Loucy (cell line): ENCODE measurements around the gene RGS9.

Source experiments
- H2AFZ ChIP-seq: fragments of 200-600 bp; sonication (generic); 2 replicates; pipeline ENCODE4 v1.6.0; 2016; ENCODE audit warnings: antibody characterized with exemption, mild to moderate bottlenecking, low read length, moderate library complexity
- H3F3A ChIP-seq: fragments of 200-600 bp; 2 replicates; pipeline ENCODE4 v1.6.0; 2016; ENCODE audit warnings: antibody characterized with exemption, low read depth, mild to moderate bottlenecking
- H3K27me3 ChIP-seq: fragments of 200-600 bp; sonication (generic); 2 replicates; pipeline ENCODE4 v1.6.1; 2014; ENCODE audit warnings: low read length, mild to moderate bottlenecking; ENCODE audit not compliant: insufficient read depth, poor library complexity, severe bottlenecking
- H3K36me3 ChIP-seq: fragments of 200-600 bp; sonication (generic); 2 replicates; pipeline ENCODE4 v1.6.1; 2016; ENCODE audit warnings: low read length; ENCODE audit not compliant: insufficient read depth
- H3K4me1 ChIP-seq: fragments of 200-600 bp; sonication (generic); 2 replicates; pipeline ENCODE4 v1.5.1; 2014; ENCODE audit warnings: low read length, mild to moderate bottlenecking; ENCODE audit not compliant: insufficient read depth, poor library complexity, severe bottlenecking
- H3K4me2 ChIP-seq: fragments of 200-600 bp; sonication (generic); 2 replicates; pipeline ENCODE4 v1.6.0; 2014; ENCODE audit warnings: antibody characterized with exemption, low read length, low read depth, mild to moderate bottlenecking; ENCODE audit not compliant: poor library complexity, severe bottlenecking
- H3K4me3 ChIP-seq: fragments of 200-600 bp; sonication (generic); 2 replicates; pipeline ENCODE4 v1.5.1; 2014; ENCODE audit warnings: low read length, mild to moderate bottlenecking, mixed read lengths; ENCODE audit not compliant: poor library complexity, severe bottlenecking
- H3K79me2 ChIP-seq: fragments of 200-600 bp; sonication (generic); 2 replicates; pipeline ENCODE4 v1.6.1; 2014; ENCODE audit warnings: low read length; ENCODE audit not compliant: insufficient read depth
- H3K9ac ChIP-seq: fragments of 200-600 bp; sonication (generic); 2 replicates; pipeline ENCODE4 v1.6.0; 2014; ENCODE audit warnings: mild to moderate bottlenecking, low read depth, low read length, moderate library complexity; ENCODE audit not compliant: poor library complexity, severe bottlenecking
- H3K9me2 ChIP-seq: fragments of 200-600 bp; sonication (generic); replicated peaks from 2 replicates; pipeline ENCODE4 v1.6.1; 2016; ENCODE audit warnings: low read depth, low read length, mixed read lengths
- H3K9me3 ChIP-seq: fragments of 200-600 bp; sonication (generic); 2 replicates; pipeline ENCODE4 v1.6.1; 2014; ENCODE audit warnings: mild to moderate bottlenecking, antibody characterized with exemption, low read length, low read depth; ENCODE audit not compliant: insufficient read depth
- H4K20me1 ChIP-seq: fragments of 200-600 bp; sonication (generic); 2 replicates; pipeline ENCODE4 v1.6.0; 2014; ENCODE audit warnings: antibody characterized with exemption, low read length, mild to moderate bottlenecking; ENCODE audit not compliant: insufficient read depth, poor library complexity, severe bottlenecking
- CTCF ChIP-seq: fragments of 200-600 bp; sonication (generic); conservative IDR thresholded peaks from 2 replicates; pipeline ENCODE4 v1.5.1; 2014; ENCODE audit warnings: mild to moderate bottlenecking, antibody characterized with exemption, low read length
- EZH2phosphoT487 ChIP-seq: fragments of 200-600 bp; IDR thresholded peaks from 2 replicates; pipeline ENCODE4 v1.6.1; 2018; ENCODE audit warnings: antibody characterized with exemption, mild to moderate bottlenecking, moderate library complexity, borderline replicate concordance

RGS9 gene

GRCh38 chr17:65219124-65219523 is 82.0 kb downstream of the RGS9 start:
- no peaks in the 10 kb centered on the region for H3K36me3 ChIP-seq
- H4K20me1 ChIP-seq, result no peaks in the 10 kb centered on the region
- no peak overlapping the region for H3K9ac ChIP-seq

GRCh38 chr17:65219707-65220106 is 82.5 kb downstream of the RGS9 start:
- Histone ChIP-seq H3K36me3 (no peaks in the 10 kb centered on the region), H3K9me3 (no peaks in the 10 kb centered on the region), H3K4me3 (no peak overlapping the region), H4K20me1 (no peaks in the 10 kb centered on the region), H3K27me3 (peaks cover 38% of the 10 kb centered on the region), H3K4me1 (no peaks in the 10 kb centered on the region), H2AFZ (no peak overlapping the region), H3K9me2 (no peaks in the 10 kb centered on the region), H3F3A (no peaks in the 10 kb centered on the region), H3K79me2 (no peaks in the 10 kb centered on the region), H3K4me2 (no peak overlapping the region), H3K9ac (no peak overlapping the region)
- TF ChIP-seq EZH2phosphoT487 (no peak), CTCF (no peak)

More at GRCh38 chr17:65219124-65219523, 82.0 kb downstream of the RGS9 start:
- no peaks in the 10 kb centered on the region for H3K9me3 ChIP-seq
- H3F3A ChIP-seq, result no peaks in the 10 kb centered on the region
- H3K4me3 ChIP-seq, result no peak overlapping the region
- H3K27me3 ChIP-seq, result peaks cover 33% of the 10 kb centered on the region
- no peak overlapping the region for H3K4me2 ChIP-seq
- H2AFZ ChIP-seq, result no peak overlapping the region
- no peaks in the 10 kb centered on the region for H3K79me2 ChIP-seq
- no peaks in the 10 kb centered on the region for H3K9me2 ChIP-seq
- no peaks in the 10 kb centered on the region for H3K4me1 ChIP-seq
- no peak for TF ChIP-seq EZH2phosphoT487
- TF ChIP-seq CTCF, result peak; percentile 60

GRCh38 chr17:65220732-65221131 is 83.6 kb downstream of the RGS9 start:
- no peaks in the 10 kb centered on the region for H3K9me3 ChIP-seq
- no peaks in the 10 kb centered on the region for H3K36me3 ChIP-seq
- no peak for TF ChIP-seq EZH2phosphoT487
- TF ChIP-seq CTCF, result no peak
- no peaks in the 10 kb centered on the region for H3K79me2 ChIP-seq
- H3K4me2 ChIP-seq, result no peak overlapping the region
- no peaks in the 10 kb centered on the region for H3K4me1 ChIP-seq
- H3K4me3 ChIP-seq, result no peak overlapping the region
- no peaks in the 10 kb centered on the region for H4K20me1 ChIP-seq
- no peaks in the 10 kb centered on the region for H3K9me2 ChIP-seq
- no peak overlapping the region for H2AFZ ChIP-seq
- H3F3A ChIP-seq, result no peaks in the 10 kb centered on the region
- no peak overlapping the region for H3K9ac ChIP-seq
- peaks cover 49% of the 10 kb centered on the region for H3K27me3 ChIP-seq
